GM12874 (cell line): Measurements from ENCODE around the gene NCAN.

ENCODE experiments used
- TF ChIP-seq, protein P1 (sequence below): IDR thresholded peaks from 2 replicates; pipeline ENCODE4 v1.5.1; 2011; ENCODE audit warnings: low read depth, mild to moderate bottlenecking, control low read depth, low read length, moderate library complexity; ENCODE audit not compliant: insufficient read depth

Gene NCAN

DNA sequence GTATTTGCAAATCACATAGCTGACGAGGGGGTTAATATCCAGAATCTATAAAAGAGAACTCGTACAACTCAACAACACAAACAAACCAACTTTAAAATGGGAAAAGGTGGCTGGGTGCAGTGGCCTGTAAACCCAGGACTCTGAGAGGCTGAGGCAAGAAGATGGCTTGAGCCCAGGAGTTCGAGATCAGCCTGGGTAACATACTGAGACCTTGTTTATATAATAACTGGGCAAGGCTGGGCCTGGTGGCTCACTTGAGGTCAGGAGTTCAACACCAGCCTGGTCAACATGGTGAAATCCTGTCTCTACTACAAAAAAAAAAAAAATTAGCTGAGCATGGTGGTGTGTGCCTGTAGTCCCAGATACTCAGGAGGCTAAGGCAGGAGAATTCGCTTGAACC lies 83.2 kb downstream of the NCAN start:
- TF ChIP-seq, protein P1, sequence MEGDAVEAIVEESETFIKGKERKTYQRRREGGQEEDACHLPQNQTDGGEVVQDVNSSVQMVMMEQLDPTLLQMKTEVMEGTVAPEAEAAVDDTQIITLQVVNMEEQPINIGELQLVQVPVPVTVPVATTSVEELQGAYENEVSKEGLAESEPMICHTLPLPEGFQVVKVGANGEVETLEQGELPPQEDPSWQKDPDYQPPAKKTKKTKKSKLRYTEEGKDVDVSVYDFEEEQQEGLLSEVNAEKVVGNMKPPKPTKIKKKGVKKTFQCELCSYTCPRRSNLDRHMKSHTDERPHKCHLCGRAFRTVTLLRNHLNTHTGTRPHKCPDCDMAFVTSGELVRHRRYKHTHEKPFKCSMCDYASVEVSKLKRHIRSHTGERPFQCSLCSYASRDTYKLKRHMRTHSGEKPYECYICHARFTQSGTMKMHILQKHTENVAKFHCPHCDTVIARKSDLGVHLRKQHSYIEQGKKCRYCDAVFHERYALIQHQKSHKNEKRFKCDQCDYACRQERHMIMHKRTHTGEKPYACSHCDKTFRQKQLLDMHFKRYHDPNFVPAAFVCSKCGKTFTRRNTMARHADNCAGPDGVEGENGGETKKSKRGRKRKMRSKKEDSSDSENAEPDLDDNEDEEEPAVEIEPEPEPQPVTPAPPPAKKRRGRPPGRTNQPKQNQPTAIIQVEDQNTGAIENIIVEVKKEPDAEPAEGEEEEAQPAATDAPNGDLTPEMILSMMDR: no peak

DNA sequence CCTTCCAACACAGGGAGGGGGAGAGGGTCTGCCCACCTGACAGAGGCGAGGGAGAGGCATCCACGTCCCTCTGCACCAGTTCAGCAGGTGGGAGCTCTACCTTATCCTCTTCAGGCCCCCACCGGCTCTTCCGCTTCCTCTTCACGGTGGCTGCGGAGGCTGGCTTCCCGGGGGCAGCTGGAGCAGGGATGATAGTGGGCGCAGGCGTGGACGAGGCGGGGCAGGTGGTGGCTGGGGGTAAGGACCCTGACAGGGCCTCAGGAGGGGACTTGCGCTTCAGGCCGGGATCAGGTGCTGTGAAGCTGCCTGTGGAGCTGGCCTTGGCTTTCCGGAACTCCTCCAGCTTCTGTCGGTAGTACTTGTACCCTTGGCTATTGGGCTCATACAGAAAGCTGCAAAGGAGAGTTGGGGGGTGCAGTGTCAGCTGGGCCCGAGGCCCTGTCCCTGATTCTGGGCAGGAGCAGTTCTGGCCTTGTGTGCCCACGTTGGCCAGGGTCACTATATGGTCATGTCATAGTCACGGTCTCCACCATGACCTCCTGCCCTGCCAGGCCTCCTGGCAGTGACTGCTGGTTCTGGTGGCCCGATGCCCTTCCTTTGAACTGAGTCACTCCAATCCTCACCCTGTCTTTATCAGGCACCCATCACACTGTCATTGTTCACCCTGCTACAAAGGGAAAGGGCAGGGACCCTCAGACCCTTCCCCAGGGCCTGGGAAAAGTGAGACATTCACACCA lies 85.4 kb downstream of the NCAN start:
- TF ChIP-seq, protein P1: no peak

DNA sequence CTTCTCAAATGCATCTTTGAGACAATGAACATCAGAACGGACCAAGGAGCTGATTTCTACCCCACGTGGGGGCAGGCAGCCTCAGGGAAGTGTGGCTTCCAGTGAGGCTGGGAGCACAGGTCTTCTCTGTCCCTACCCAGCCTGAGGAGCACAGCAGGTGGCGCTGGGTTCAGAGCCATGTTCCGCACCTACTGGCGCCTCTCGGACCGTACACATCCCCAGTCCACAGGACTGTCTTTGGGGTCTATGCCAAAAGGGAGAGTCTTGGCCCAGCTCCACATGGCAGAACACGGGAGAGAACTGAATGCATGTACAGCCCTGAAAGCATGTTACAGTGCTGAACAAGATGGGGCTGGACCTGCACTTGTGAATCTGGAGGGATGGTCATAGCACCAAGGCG lies 86.0 kb downstream of the NCAN start:
- TF ChIP-seq, protein P1: no peak

DNA sequence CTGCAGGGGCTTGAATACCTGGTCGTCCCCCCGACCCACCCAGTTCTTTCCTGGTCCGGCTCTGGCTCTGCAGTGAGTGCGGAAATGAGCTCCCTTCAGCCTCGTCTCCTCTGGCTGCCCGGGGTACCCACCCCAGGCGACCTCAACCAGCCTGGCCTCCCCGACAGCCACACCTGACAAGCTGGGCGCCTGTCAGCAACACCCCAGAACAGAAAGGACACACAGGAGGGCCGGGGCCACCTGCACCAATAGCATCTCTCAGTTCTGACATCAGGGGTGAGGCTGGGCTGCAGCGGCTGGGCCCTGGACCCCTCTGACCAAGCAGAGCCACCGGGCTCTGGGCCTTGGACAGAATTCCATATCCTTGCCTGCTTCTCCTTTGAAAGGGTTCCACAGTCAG lies 88.9 kb downstream of the NCAN start:
- TF ChIP-seq, protein P1: no peak
